Non-pigmented ciliary epithelial cell (primary cell): Measurements from ENCODE around the gene KCTD5.

Experiments used
- DNase-seq: peaks from one replicate; pipeline ENCODE4 v3.0.0-alpha.2; 2010; ENCODE audit warnings: low read depth

The KCTD5 gene

GRCh38 chr16:2697401-2697948, 15.2 kb downstream of the KCTD5 start:
- no peak for DNase-seq

- no peak for DNase-seq
Measured at GRCh38 chr16:2698103-2698870, 16.0 kb downstream of the KCTD5 start.

- no peak for DNase-seq
Measured at GRCh38 chr16:2698965-2699750, 16.8 kb downstream of the KCTD5 start.

DNA sequence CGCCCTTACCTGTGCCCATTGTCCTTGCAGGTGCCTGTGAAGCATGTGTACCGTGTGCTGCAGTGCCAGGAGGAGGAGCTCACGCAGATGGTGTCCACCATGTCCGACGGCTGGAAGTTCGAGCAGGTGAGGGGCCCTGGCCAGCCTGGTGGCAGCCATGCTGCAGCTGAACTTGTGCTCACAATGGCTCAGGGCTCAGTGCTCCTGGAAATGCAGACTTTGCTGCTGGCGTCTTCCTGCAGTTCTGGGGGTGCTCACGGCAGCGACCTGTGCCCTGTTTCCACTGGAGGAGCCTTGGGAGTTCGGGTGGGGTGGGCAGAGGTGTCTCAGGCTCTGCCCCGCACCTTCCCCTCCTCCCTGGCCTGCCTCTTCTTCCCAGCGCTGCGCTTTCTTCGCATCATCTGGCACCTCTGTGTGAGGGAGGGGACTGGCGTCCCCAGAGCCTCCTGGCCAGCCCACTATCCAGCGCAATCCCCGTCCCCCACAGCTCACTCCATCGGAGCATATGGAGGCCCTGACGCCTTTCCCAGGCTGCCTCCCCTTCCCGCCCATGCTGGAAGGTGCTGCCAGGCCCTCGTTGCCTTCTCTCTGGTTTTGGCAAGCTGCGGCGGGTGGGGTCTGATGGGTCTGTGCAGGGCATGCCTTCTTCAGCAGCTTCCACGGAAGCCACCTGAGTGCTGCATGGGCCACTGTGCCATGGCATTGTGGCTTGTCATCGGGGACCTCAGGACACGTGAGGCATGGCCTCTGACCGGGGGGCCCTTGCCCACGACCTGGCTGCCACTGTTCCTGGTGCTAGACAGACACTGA, 17.7 kb downstream of the KCTD5 start:
- no peak for DNase-seq

DNA sequence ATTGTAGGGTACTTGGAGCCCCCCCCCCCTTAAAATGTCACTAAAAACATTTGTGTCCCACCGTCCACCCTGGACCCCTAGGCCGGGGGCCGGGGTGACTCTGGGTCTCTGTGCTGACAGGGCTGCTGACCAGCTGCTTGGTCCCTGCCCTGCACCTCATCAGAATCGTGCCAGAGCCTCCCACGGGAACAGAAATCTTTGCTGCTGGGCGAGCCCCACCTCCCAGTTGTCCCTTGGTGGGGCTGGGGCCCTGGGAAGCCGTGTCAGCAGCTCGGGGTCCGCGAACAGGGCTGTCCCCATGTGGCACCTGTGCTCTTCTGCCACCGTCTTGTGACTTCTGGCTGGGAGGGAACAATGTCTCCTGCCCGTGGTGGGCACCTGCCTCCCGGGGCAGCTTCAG, 18.5 kb downstream of the KCTD5 start:
- no peak for DNase-seq

- DNase-seq = no peak
Measured at GRCh38 chr16:2701272-2701671, 18.9 kb downstream of the KCTD5 start.

GRCh38 chr16:2701713-2702437, 19.6 kb downstream of the KCTD5 start:
- DNase-seq = no peak

GRCh38 chr16:2702438-2702825, 20.1 kb downstream of the KCTD5 start:
- no peak for DNase-seq

- no peak for DNase-seq
Measured at GRCh38 chr16:2702871-2703745, 20.8 kb downstream of the KCTD5 start.

GRCh38 chr16:2704166-2704982, 22.1 kb downstream of the KCTD5 start:
- no peak for DNase-seq

GRCh38 chr16:2704983-2705275, 22.6 kb downstream of the KCTD5 start:
- no peak for DNase-seq

- no peak for DNase-seq
Measured at GRCh38 chr16:2705351-2705750, 23.0 kb downstream of the KCTD5 start.

DNA sequence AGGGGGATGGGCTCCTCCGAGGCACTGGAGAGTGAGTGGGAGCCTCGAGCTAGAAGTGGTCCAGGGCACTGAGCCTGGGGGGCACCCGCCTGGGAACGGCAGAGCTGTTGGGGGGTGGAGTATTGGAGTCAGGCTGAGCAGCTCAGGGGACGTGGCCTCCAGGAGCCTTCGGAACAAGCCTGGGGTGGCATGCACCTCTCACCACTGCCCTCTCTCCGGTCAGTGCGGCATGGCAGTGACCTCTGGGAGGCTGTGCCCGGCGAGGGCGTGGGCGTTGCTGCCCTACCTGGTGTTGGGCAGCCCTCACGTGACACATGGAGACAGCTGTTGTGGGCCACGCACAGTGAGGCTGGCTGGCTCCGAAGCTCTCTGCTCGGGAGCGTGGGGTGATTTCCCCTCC, 23.8 kb downstream of the KCTD5 start:
- no peak for DNase-seq

DNA sequence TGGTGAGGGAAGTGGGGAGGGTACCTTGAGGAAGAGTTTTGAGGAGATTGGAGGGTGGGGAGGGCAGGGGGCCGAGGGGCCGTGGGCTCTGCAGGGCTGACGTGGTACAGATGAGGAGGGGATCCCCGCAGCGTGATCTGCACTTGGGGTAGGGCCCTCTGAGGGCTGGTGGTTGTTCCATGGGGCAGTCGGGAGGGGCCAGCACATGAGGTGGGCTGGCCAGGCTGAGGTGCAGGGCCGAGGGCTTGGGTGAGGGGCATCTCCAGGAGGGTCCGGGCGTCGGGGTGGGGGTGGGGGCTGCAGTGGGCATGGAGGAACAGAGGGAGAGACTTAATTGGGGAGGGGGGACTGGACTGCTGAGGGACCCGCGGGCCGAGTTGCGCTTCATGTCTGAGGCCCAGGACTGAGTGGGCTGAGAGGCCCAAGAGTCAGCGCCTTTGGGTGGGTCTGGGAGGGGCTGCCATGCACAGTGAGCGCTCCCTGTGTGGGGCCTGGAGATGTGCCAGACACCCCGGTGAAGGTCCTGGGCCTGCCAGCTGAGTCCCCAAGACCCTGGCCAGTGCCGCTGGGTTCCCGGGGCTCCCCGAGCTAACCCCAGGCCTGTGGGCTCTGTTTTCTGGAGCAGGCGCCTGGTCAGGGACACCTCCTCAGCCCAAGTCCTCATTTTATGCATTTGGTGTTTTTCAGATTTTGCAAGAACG, 24.4 kb downstream of the KCTD5 start:
- DNase-seq = no peak

- no peak for DNase-seq
Measured at GRCh38 chr16:2707368-2708289, 25.3 kb downstream of the KCTD5 start.

GRCh38 chr16:2708290-2708639, 25.9 kb downstream of the KCTD5 start:
- no peak for DNase-seq

DNA sequence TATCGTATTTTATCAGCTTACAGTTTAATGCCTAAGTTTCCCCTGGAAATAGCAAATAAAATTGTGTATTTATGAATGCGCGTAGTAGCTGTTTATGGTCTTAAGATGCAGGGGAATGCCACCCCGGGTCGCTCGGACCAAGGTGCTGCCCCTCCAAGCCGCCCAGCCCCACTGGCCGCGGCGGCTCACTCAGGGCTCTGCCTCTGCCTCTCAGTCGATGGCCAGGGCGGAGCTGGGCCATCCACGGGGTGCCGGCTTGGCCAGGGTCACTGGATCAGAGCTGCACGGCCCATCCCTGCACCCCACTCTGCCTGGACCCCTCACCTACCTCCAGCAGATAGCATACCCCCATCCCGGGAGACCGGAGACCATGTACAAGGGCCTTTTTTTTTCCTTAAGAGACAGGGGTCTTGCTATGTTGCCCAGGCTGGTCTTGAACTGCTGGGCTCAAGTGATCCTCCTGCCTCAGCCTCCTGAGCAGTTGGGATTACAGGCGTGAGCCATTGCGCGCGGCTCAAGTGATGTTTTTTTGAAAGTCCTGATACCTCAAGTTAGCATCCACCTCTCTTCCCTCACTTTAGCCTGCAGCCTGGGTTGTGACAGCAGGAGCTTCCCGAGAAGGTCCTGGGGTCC, 26.7 kb downstream of the KCTD5 start:
- no peak for DNase-seq

GRCh38 chr16:2709588-2709984, 27.3 kb downstream of the KCTD5 start:
- DNase-seq = no peak
